ENCODE data around the gene KCTD2.
"Not testable (repeated sequence)": the region's sequence is repeated elsewhere in the genome, so short reads cannot be mapped to it uniquely, and the experiment has no call there.

The KCTD2 gene

DNA sequence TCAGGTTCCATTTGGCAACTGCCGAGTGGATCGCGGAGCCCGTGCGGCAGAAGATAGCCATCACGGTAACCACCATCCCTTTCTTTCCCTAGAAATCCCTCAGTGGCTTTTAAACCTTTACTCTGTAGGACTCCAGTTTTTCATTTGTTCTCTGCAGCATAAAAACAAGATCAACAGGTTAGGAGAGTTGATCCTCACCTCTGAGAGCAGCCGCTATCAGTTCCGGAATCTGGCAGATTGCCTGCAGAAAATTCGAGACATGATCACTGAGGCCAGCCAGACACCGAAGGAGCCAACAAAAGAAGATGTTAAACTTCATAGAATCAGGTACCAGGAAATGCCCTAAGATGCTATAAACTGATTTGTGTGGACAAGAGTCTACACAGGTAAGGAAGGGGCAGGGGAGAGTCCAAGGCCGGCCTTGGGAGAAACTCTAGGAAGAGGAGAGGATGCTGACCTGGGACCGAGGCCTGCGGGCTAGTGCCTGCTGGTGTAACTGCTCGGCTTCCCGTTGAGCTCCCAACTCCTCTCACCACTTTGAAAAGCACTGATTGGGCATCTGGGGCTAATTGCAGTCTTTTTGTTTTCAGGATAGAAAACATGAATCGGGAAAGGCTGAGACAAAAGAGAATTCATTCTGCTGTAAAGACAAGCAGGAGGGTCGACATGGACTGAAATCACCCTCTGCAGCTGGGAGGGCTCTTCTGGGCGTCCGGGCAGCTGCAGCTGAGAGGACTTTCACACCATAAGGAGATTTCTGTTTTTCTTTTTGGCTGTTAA is 26.5 kb upstream of the KCTD2 start:
- DNase-seq: no peak

DNA sequence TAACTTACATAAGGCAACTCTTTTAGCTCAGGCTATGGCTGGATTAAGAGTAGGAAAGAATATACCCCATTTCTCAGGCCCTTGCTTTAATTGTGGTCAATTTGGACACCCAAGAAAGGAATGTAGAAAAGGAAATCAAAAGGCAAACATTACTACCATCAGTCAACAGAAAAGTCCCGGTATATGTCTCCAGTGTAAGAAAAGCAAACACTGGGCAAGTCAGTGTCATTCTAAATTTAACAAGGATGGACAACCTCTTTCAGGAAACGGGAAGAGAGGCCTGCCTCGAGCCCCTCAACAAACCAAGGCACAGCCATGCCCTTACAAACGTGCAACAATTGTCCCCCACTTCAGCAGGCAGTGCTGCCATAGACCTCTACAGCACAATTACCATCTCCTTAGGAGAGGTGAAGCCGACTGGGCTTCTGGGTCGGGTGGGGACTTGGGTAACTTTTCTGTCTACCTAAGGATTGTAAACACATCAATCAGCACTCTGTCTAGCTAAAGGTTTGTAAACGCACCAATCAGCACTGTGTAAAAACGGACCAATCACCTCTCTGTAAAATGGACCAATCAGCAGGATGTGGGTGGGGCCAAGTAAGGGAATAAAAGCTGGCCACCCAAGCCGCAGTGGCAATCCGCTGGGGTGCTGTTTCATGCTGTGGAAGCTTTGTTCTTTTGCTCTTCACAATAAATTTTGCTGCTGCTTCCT is 22.2 kb upstream of the KCTD2 start:
- DNase-seq: peak; percentile 53

DNA sequence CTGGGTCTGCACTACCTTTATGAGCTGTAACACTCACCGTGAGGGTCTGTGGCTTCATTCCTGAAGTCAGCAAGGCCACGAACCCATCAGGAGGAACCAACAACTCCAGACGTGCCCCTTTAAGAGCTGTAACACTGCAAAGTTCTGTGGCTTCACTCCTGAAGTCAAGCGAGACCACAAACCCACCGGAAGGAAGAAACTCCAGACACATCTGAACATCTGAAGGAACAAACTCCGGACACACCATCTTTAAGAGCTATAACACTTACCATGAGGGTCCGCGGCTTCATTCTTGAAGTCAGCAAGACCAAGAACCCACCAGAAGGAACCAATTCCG is 21.7 kb upstream of the KCTD2 start:
- DNase-seq: not testable (repeated sequence)

DNA sequence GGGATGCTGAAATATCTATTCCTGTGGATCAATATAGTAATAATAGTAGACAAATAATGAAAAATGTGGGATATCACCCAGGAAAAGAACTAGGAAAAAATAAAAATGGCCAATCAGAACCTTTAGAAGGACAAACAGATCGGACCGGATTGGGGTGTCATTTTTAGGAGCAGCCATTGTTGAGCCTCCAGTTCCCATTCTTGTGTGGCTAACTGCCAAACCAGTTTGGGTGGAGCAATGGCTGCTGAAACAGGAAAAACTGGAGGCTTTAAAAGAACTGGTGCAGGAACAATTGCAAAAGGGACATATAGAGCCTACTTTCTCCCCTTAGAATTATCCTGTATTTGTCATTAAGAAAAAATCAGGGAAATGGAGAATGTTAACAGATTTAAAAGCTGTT is 20.4 kb upstream of the KCTD2 start:
- not testable (repeated sequence) for DNase-seq

DNA sequence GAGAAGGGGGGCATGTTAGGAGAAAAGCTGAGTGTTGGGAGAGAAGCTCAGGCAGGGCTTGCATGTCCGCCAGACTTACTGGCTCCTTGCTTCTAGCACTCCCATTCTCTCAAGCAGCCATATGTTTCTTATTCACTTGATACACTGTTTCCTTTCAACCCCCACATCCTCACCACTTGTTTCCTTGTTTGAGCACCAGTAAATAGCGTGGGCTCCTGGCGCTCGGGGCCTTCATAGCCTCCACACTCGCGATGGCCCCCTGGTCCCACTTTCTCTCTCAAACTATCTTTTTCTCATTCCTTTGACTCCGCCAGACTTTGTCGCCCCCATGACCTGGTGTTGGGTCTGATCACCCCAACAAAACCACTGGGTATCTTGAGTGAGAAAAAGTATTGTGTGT is 16.9 kb upstream of the KCTD2 start:
- DNase-seq: no peak

DNA sequence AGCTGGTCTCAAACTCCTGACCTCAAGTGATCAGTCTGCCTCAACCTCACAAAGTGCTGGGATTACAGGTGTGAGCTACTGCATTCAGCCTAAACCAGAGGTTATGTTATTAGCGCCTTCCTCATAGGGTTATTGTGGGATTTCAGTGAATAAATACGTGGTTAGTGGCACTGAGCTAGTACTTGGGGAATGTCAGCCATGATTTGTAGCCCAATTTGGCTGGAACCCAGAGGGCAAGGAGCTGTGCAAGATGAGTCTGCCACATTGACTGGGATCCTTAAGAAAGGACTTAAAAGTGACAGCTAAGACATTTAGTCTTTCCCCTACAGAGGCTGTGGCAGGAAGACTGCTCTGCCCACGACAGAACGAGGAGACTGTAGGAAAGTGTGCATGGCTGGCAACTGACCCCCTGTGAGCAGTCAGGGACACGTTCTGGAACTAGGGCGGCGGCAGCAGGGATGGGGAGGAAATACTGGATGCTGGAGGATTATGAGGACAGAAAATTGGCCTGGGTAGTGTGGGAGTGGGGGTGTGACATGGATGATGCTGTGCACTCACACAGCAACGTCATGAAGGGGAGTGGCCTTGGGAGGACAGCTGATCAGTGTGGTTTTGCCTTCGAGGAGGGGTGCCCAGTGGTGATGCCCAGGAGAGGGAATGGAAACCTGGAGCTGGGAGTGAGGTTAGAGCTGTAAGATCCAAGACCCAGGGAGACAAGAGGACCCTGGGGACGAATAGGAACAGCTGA is 14.9 kb upstream of the KCTD2 start:
- peak; percentile 74 for DNase-seq

DNA sequence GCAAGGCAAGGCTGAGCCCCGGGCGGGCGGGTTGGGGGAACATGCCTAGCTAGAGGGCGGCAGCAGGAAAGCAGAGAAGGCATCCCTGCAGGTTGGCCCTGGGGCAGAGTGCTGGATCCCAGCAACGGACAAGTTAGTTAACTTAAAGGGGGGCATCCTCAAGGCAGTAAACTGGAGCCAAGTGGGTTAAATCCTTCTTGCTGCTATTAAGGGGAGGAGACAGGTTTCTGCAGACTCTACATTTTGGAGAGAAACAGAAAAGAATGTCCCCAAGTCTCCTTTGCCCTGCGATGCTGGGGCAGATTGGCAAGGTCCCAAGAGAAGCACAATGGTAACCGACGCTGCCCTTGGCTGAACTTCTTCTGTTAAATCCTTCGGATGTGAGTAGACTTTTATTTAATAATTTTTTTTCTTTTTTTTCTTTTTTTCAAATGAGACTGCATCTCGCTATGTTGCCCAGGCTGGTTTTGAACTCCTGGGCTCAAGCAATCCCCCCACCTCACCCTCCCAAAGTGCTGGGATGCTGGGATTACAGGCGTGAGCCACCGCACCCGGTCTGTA is 14.2 kb upstream of the KCTD2 start:
- peak; percentile 31 for DNase-seq

DNA sequence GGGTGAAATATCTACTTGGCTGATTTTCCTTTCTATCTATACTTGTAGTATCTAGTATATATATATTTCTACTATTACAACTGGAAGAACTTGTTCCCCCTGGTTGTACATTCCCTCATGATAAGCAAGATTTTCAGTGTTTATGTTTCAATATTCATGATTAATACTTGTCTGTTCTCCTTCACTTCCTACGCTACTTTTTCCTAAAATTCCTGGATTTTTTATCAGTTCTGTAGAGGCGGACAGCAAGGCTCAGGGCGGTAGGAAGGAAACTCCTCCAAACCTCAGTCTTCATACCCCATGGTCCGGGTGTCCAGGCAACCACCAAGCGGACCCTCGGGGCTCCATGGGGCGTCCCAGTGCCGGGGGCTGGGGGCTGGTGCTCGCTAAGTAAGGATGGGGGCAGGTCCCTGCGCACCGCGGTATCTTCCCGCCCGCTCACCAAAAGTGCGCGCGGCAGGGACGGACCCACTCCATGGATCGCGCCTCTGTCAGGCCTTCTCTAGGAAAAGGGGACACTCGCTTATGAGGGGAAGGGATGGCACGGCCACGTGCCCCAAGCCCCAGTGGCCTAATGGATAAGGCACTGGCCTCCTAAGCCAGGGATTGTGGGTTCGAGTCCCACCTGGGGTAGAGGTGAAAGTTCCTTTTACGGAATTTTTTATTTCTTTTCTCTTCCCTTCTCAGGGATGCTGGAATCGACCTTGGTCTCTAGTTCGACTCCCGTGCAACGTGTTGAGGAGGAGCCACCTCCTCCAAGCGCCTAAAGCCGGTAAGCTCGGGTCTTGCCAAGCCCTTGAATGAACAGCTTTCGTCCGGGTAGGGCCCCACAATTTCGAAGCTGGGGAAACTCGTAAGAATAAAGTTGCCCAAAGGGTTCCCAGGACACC is 13.4 kb upstream of the KCTD2 start:
- DNase-seq: peak; percentile 91

DNA sequence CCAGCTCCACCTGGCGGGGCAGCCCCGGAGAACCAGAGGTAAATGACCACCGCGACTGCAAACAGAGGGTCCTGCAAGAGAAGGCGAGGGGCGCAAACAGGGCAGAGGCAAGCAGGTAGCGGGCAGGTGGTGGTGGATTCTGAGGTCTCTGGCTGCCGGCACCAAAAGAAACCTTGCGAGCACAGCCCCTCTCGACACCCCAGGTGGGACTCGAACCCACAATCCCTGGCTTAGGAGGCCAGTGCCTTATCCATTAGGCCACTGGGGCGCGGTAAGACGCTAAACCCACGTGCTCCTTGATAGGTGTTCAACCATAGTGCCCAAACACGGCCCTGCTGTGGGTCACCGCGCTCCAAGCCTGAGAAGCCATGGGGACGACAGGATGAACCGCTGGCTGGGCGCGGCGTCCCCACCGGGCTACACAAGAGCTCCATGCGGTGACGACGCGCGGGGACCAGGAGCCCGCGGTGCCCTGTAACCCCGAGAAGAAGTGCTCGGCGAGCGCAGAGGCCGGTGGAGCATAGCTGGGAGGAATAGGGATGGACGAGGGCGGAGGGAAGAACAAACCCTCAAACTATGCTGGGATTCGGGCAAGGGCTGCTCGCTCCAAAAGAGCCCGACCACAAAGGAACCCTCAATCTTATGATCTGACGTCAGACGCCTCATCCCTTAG is 12.7 kb upstream of the KCTD2 start:
- DNase-seq: peak; percentile 88

DNA sequence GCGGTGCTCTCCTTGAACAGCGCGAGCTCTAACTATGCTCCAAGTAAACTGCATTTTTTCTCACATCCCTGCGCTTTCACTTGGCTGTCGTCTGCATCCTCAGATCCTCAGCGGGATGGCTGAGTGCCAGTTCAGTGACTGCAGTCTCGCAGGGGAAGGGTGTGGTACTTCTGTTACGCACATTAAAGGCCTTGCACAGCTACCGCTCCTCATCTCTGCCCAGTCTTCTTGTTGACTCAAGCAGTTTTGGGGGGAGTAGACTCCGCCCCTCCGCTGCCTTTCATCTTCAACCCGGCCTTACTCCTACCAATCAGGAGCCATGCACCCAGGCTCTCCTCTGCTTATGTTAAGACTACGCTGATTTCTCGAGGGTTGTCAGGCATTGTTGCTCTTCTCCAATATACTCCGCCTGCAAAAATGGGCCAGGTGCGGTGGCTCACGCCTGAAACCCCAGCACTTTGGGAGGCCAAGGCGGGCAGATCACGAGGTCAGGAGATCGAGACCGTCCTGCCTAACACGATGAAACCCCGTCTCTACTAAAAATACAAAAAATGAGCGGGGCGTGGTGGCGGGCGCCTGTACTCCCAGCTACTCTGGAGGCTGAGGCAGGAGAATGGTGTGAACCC is 10.3 kb upstream of the KCTD2 start:
- DNase-seq: peak; percentile 95

DNA sequence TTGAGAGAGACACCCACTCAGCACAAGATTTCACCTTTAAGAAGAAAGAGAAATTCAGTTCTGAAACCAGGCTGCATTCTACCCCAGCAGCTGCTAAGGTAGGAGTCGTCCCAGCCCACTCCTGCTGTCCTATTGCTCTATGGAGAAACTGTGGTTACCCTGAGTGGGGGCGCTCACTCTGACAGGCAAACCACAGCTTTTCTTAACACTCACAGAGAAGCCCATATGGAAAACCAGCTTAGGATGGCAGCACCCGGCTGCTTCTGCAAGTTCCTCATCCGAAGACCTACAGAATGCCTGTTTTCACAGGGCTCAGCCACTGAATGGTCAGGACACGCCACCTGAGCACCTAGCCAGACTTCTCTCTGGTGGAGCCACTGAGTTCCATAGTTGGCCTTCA is 7.8 kb upstream of the KCTD2 start:
- no peak for DNase-seq

DNA sequence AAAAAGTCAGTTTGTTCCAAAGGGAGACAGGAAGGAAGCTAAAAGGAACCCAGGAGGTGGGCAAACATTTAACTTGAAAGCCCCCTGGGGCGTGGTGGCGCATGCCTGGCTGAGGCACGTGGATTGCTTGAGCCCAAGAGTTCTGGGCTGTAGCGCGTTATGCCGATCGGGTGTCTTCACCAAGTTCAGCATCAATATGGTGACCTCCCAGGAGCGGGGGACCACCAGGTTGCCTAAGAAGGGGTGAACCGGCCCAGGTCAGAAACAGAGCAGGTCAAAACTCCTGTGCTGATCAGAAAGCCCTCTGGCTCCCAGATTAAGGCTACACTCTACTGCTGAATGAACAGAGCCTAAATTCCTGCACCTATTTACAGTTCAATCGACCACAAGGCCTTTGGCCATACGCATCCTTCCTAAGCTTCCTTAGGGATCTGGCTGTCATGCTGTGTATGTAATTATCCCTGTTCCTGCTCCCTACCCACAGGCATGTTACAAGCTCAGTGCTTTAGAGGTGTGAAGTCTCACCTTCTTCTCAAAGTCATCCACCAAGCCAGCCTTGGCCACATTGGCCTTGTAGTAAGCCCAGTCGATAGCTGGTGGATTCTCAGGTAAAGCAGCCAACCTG is 5.3 kb upstream of the KCTD2 start:
- DNase-seq: no peak

DNA sequence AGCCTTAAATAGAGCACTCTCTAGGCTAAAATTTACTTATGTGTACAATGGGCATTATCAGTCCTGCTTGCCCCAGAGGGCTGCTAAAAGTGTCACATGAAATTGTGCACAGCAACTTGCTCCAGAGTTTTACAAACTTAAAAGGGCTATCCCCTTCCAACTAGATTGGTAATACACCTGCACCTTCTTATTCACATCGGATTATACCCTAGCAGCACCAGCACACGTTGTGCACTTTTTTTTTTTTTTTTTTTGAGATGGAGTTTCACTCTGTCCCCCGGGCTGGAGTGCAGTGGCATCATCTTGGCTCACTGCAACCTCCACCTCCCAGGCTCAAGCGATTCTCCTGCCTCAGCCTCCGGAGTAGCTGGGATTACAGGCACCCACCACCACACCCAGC is 3.2 kb upstream of the KCTD2 start:
- not testable (repeated sequence) for DNase-seq

DNA sequence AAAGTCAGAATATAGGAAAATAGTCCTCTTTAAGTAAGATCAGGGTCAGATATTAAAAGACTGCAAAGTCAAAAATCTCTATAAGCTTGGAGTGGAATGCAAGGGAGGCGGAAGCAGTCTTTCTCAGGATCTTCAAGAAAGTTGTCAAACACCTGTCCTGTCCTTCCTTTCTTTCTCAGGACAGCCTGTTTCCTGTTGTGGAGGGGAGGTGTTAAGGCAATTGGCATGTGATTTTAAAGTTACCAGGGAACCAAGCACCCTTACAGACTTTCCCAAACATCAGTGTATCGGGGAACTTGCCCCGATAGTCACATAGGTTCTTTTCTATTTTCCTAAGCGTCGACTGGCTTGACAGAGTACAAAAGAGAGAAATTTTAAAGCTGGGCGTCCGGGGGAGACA is 2.3 kb upstream of the KCTD2 start:
- no peak for DNase-seq

DNA sequence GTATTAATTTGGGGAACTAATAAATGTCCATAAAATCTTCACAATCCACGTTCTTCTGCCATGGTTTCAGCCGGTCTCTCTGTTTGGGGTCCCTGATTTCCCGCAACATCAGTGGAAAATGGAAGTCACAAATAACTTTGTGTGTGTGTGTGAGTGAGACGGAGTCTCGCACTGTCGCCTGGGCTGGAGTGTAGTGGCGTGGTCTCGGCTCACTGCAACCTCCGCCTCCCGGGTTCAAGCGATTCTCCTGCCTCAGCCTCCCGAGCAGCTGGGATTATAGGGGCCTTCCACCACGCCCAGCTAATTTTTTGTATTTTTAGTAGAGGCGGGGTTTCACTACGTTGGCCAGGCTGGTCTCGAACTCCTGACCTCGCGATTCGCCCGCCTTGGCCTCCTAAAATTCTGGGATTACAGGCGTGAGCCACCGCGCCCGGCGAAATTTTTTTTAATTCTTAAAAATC is 1.0 kb upstream of the KCTD2 start:
- DNase-seq: not testable (repeated sequence)

DNA sequence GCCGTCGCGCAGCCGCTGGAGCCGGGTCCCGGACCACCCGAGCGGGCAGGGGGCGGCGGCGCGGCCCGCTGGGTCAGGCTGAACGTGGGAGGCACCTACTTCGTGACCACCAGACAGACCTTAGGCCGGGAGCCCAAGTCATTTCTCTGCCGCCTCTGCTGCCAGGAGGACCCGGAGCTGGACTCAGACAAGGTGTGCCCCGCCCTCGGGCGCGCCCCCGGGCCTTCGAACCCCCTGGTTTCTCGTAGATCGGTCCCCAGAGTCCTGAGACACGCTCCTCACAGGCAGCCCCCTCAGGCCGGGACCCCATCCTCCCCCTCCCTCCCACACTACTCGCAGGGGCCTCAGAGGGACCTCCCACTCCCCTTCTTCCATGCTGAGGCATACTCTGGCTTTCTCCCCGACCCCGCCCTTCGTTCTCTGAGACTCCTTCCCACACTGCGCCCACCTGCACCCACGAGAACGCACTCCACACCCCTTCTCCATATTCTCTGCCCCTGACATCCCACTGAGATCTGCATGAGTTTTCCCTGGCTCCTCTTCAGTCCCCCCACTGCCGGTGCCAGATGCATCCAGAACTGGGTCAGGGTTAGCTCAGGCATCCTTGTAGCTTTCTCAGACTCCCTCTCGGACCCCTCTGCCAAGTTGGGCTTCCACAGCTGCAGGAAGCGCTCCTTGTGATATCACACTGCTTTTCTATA is 523 bp downstream of the KCTD2 start:
- no peak for DNase-seq

DNA sequence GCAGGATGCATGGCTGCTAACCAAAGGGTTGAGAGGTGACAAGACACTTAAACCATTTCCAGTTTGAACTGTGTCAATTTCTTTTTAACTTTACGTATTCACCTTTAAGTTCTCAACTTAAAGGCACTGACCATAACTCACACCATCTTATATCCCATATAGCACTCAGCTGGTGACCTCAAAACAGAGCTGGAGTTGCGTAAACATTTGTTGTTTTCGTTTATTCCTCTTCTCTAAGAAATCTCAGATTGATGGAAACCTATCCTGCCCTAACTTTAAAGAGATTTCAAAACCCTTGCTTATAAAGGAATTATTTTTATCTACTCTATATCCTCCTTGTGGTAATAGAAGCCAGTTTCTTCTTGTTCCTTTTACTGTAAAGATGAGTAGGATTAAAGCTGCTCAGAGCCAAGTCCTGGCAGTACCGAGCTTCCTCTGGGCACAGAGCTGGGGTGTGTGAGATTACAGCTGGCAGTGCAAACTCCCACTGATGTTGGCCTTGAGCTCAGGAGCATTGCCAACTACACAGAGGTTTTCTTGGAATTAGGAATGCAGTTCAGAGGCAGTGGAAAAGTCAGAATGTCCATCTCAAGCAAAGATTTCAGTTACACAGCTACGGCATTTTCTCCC is 1.3 kb downstream of the KCTD2 start:
- no peak for DNase-seq

DNA sequence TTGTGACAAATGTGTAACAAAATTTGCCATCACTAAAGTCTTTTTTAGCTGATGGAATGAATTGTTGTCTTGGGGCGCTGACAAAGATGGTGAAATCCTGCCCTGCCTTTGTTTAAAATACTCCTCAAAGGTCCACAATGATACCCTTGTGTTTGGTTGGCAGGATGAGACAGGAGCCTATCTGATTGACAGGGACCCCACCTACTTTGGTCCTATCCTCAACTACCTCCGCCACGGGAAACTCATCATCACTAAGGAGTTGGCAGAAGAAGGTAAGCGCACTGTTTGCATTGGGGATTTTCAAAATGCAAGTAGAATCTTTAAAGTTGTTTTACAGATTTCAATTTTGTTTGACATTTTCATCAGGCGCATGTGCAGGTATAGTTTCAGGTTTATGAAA is 2.0 kb downstream of the KCTD2 start:
- DNase-seq: no peak

DNA sequence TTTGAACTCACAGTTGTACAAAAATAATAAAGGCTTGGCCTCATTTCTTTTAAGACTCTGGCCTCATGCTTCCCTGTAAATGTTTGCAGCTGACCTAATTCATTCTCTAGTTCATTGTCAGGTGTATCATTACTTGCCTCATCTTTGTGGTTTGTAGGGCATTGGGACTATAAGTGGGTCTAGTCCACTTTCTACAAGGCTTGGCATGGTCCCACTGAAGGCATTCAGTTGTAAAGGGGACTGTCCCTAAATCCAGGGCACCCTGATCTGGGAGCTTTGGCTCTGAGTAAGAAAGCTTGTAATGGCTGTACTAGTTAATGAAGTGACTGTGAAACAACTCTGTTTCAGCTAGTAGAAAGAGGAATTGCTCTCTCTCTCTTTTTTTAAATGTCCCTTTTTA is 2.7 kb downstream of the KCTD2 start:
- no peak for DNase-seq

DNA sequence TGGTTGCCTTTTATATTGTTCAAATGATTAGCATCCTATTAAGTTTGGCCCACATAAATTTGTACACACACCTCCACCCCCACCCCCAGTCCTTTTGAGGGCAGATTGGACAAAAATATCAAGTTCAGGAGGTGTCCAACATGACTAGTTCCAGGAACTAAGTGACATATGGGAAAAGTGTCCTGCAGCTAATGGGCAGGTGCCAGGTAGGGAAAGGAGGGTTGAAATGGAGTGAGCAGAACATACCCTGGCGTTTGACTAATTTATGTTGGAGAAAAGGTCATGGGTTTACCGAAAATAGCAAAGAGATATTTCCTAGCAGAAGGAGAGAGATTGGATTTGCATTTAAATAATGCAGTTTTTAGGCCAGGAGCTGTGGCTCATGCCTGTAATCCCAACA is 4.9 kb downstream of the KCTD2 start:
- no peak for DNase-seq

Data from CD4-positive, alpha-beta T cell treated with Interleukin-21 for 1 hour (primary cell).